ENCODE measurements around the gene GAGE10. TPM values are rescaled to one million over a fixed set of nuclear protein-coding genes. Genes with fewer than 3 reads are reported as not detected.

The GAGE10 gene
- total RNA-seq, result not detected

- DNase-seq (ENCODE audit: low read depth in 2 of 3, low spot score in 2 of 3), result no peak
These were observed at the start of gene GAGE10 for GRCh38 chrX:49303346-49303745. Gene GAGE10, plus strand, starts transcription at chrX:49303646. Its CDS starts 1,214 bp downstream, at chrX:49304860.

GRCh38 chrX:49254639-49255038, 48.8 kb upstream of the GAGE10 start:
- no peak for DNase-seq (ENCODE audit: low read depth in 2 of 3, low spot score in 2 of 3)

GRCh38 chrX:49256268-49256995, 47.0 kb upstream of the GAGE10 start:
- DNase-seq (ENCODE audit: low read depth in 2 of 3, low spot score in 2 of 3), result no peak

GRCh38 chrX:49257074-49257790, 46.2 kb upstream of the GAGE10 start:
- no peak for DNase-seq (ENCODE audit: low read depth in 2 of 3, low spot score in 2 of 3)

- DNase-seq (ENCODE audit: low read depth in 2 of 3, low spot score in 2 of 3), result no peak
These were observed 45.3 kb upstream of the GAGE10 start for GRCh38 chrX:49257846-49258748.

GRCh38 chrX:49258749-49259124, 44.7 kb upstream of the GAGE10 start:
- no peak for DNase-seq (ENCODE audit: low read depth in 2 of 3, low spot score in 2 of 3)

GRCh38 chrX:49260221-49260985, 43.0 kb upstream of the GAGE10 start:
- no peak for DNase-seq (ENCODE audit: low read depth in 2 of 3, low spot score in 2 of 3)

GRCh38 chrX:49262603-49263002, 40.8 kb upstream of the GAGE10 start:
- no peak for DNase-seq (ENCODE audit: low read depth in 2 of 3, low spot score in 2 of 3)

- DNase-seq (ENCODE audit: low read depth in 2 of 3, low spot score in 2 of 3), result no peak
These were observed 39.8 kb upstream of the GAGE10 start for GRCh38 chrX:49263631-49264030.

- no peak for DNase-seq (ENCODE audit: low read depth in 2 of 3, low spot score in 2 of 3)
These were observed 39.0 kb upstream of the GAGE10 start, which contains the start of gene FOXP3 for GRCh38 chrX:49264460-49264859. Gene FOXP3, minus strand, starts transcription at chrX:49264710. Its CDS starts 6,205 bp downstream, at chrX:49258505.

GRCh38 chrX:49266523-49267445, 36.7 kb upstream of the GAGE10 start:
- no peak for DNase-seq (ENCODE audit: low read depth in 2 of 3, low spot score in 2 of 3)

GRCh38 chrX:49268702-49269009, 34.8 kb upstream of the GAGE10 start:
- DNase-seq (ENCODE audit: low read depth in 2 of 3, low spot score in 2 of 3), result no peak

GRCh38 chrX:49269010-49269766, 34.3 kb upstream of the GAGE10 start:
- peak; percentile 73 to 98 (median 94) for DNase-seq (ENCODE audit: low read depth in 2 of 3, low spot score in 2 of 3)

- no peak for DNase-seq (ENCODE audit: low read depth in 2 of 3, low spot score in 2 of 3)
These were observed 33.6 kb upstream of the GAGE10 start, which contains the start of gene PPP1R3F for GRCh38 chrX:49269767-49270248. Gene PPP1R3F, plus strand, starts transcription at chrX:49269793. Its CDS starts 77 bp downstream, at chrX:49269870.

GRCh38 chrX:49270249-49270921, 33.1 kb upstream of the GAGE10 start:
- no peak for DNase-seq (ENCODE audit: low read depth in 2 of 3, low spot score in 2 of 3)

- DNase-seq (ENCODE audit: low read depth in 2 of 3, low spot score in 2 of 3), result no peak
These were observed 32.1 kb upstream of the GAGE10 start for GRCh38 chrX:49271341-49271740.

- DNase-seq (ENCODE audit: low read depth in 2 of 3, low spot score in 2 of 3), result no peak
These were observed 31.0 kb upstream of the GAGE10 start for GRCh38 chrX:49272421-49272820.

- DNase-seq (ENCODE audit: low read depth in 2 of 3, low spot score in 2 of 3), result peak in 1 of 3 donors; percentile 44
These were observed 30.2 kb upstream of the GAGE10 start for GRCh38 chrX:49273181-49273727.

All from hematopoietic multipotent progenitor cell (in vitro differentiated cells).